ENCODE measurements around the gene MGLL.

DNA sequence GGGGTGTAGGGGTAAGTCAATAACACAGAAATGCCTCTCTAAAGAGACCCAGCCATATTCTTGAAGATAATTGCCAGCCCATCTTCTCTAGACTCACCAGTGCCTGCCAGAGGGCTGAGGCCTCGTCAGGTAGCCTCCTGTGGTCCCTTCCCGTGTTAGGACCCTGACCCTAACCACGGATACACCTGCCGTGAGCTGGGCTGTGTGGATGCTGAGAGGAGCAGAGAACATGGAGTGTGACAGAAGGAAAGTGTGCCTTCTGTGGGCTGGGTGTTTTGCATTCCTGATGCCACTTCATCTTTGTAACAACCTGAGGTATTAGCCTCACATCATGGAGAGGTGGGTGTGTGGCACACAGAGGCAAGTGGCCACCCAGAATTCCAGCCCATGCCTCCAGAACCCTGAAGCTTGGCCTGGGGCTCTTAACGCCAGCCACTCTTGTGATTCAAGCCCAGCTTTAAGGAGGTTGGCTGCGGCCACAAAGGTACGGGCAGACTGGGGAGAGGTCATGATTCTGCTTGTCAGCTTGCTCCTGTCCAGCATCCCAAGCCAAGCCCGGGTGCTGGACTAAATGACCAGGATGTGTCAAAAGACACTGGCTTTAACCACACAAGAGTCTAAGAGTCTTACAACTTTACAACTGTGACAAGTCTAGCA lies 170.7 kb downstream of the MGLL start:
- no peak for TF ChIP-seq EZH2 (IDR thresholded peaks at IDR 0.05; ENCODE audit: insufficient read depth, low read length)
- TF ChIP-seq, protein P1, sequence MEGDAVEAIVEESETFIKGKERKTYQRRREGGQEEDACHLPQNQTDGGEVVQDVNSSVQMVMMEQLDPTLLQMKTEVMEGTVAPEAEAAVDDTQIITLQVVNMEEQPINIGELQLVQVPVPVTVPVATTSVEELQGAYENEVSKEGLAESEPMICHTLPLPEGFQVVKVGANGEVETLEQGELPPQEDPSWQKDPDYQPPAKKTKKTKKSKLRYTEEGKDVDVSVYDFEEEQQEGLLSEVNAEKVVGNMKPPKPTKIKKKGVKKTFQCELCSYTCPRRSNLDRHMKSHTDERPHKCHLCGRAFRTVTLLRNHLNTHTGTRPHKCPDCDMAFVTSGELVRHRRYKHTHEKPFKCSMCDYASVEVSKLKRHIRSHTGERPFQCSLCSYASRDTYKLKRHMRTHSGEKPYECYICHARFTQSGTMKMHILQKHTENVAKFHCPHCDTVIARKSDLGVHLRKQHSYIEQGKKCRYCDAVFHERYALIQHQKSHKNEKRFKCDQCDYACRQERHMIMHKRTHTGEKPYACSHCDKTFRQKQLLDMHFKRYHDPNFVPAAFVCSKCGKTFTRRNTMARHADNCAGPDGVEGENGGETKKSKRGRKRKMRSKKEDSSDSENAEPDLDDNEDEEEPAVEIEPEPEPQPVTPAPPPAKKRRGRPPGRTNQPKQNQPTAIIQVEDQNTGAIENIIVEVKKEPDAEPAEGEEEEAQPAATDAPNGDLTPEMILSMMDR (IDR thresholded peaks at IDR 0.05; ENCODE audit: insufficient read depth, low read depth, low read length) = no peak
